Lower leg skin (tissue), 4 donors: ENCODE results near the gene CHAF1B. TPM values are rescaled to one million over a fixed set of nuclear protein-coding genes. Genes with fewer than 3 reads are reported as not detected.
"Not testable (repeated sequence)": the region's sequence is repeated elsewhere in the genome, so short reads cannot be mapped to it uniquely, and the experiment has no call there.

Experiments used
- DNase-seq, 2 donors: peaks; one replicate each; pipeline ENCODE4 v3.0.0-alpha.2; 2019; ENCODE audit warnings: low spot score in 2 of 2
- H3K4me3 ChIP-seq: fragments of 200-600 bp; sonication (generic); 2 replicates; pipeline ENCODE4 v1.5.1; 2017; ENCODE audit warnings: mild to moderate bottlenecking, low read depth; ENCODE audit not compliant: poor library complexity, severe bottlenecking
- POLR2A ChIP-seq, 2 donors: fragments of 450-650 bp; IDR thresholded peaks; one replicate each; pipeline ENCODE4 v1.6.1; 2016 to 2017; ENCODE audit warnings: antibody characterized with exemption in 2 of 2, mild to moderate bottlenecking in 1 of 2, moderate library complexity in 1 of 2
- WGBS, 2 donors: methylation state at CpG; one replicate each; pipeline ENCODE4 v1.1.5; 2018; 5-methylcytosine and 5-hydroxymethylcytosine counted together
- intact Hi-C: fragments of 100-400 bp; cut with DNase I; formaldehyde crosslinking; loops from one replicate; pipeline ENCODE4 v1.15.0; 2023; ENCODE audit warnings: low total_unique reads
- total RNA-seq, 4 donors: library from RNA; depleted of rRNA; stranded (reverse); fragments of >200 nt; gene quantifications; one replicate each; pipeline ENCODE4 v1.1.0, GENCODE V29; 2016
- TF ChIP-seq, protein P1 (sequence below), 3 donors: fragments of 450-650 bp; IDR thresholded peaks; one replicate each; pipeline ENCODE4 v1.5.1; 2016; ENCODE audit warnings: antibody characterized with exemption in 3 of 3, mild to moderate bottlenecking in 3 of 3, moderate library complexity in 2 of 3

CHAF1B gene
- total RNA-seq, result 1 to 10 TPM; 1.6 to 3.0 (median 2.1) TPM

DNA sequence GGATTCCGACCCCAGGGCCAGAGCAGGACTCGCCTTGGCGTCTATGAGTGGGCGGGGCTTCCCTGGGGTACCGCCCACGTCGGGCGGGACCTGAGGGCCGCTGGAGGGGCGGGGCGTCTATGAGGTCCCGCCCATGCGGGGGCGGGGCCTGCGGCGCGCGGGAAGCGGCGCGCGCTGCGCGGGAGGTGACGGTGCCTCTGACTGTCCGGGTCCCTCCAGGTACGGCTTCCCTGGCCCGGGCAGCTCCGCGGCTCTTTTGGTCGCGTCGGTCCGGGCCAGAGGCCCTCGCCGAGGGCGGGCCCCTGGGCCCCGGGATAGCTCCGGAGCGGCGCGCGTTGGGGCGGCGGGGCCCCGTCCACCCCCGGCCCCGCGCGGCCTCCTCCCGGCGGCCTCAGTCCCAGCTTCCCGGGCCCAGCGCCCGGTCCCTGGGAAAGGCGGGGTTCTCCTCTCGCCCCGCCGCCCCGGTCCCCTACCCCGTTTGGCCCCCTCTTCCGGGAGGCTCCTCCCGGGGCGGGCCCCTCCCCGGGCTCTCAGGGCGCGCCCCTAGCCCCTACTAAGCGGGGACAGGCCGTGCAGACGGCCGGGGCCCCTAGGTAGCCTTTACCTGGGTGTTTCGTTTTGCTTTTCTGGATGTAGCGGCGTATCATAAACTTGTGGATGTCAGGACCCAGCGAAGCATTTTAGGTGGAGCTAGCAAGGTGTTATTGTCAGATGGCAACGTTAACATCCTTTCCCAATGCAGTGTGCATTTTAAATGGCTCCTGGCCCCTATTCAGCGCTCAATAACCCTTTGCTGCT lies at the start of gene CHAF1B:
Gene CHAF1B, plus strand, starts transcription at position 160 of the 798 bp plus-strand sequence. CDS start 745 bp downstream, outside the sequence.
- TF ChIP-seq, protein P1, sequence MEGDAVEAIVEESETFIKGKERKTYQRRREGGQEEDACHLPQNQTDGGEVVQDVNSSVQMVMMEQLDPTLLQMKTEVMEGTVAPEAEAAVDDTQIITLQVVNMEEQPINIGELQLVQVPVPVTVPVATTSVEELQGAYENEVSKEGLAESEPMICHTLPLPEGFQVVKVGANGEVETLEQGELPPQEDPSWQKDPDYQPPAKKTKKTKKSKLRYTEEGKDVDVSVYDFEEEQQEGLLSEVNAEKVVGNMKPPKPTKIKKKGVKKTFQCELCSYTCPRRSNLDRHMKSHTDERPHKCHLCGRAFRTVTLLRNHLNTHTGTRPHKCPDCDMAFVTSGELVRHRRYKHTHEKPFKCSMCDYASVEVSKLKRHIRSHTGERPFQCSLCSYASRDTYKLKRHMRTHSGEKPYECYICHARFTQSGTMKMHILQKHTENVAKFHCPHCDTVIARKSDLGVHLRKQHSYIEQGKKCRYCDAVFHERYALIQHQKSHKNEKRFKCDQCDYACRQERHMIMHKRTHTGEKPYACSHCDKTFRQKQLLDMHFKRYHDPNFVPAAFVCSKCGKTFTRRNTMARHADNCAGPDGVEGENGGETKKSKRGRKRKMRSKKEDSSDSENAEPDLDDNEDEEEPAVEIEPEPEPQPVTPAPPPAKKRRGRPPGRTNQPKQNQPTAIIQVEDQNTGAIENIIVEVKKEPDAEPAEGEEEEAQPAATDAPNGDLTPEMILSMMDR (IDR thresholded peaks at IDR 0.05), result no peak
- no peak for TF ChIP-seq POLR2A (IDR thresholded peaks at IDR 0.05)
- intact Hi-C loops, result no loop called here
- peak within 1 kb of the TSS; percentile 59 for H3K4me3 ChIP-seq
- DNase-seq, result peak; percentile 61 to 93
- 1% methylated on average over 38 to 42 of the region's 77 CpGs for WGBS, 2 donors

DNA sequence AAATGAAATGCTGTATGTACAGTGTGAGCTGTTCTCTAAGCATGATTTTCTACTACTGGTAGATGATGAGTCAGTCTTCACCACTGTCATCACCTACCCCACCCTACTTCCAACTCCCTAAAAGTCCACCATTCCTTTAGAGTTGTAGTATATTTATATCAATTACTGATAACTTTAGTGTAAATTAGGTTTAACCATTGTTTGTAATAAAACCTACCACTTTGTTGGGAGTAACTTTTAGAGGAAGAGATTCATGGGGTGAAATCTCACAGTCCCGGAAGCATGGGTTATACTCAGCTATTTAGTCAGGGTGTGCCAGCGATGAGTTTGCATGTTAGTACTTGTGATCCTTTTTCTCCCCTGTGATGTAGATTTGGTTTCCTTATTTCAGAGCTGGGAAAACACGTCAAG lies 48.1 kb upstream of the CHAF1B start:
- 61 to 63% methylated on average over 3 of the region's 3 CpGs for whole genome bisulfite sequencing, 2 donors
- no peak for TF ChIP-seq POLR2A (IDR thresholded peaks at IDR 0.05)
- TF ChIP-seq, protein P1 (IDR thresholded peaks at IDR 0.05), result no peak

DNA sequence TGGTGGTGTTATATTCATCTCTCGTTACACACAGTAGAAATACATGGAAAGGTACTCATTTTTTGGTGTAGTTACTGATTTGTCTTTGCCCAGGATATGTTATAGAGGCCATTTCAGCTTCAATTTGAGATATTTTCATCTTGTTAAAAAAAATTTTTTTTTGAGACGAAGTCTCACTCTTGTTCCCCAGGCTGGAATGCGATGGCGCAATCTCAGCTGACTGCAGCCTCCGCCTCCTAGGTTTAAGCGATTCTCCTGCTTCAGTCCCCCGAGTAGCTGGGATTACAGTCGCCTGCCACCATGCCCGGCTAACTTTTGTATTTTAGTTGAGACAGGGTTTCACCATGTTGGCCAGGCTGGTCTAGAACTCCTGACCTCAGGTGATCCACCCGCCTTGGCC lies 46.2 kb upstream of the CHAF1B start:
- intact Hi-C loops, result no loop called here
- no peak overlapping the region for H3K4me3 ChIP-seq
- TF ChIP-seq POLR2A (IDR thresholded peaks at IDR 0.05), result no peak
- TF ChIP-seq, protein P1 (IDR thresholded peaks at IDR 0.05), result no peak
- 96 to 98% methylated on average over 10 of the region's 10 CpGs for WGBS, 2 donors
- no peak for DNase-seq

More for the DNA sequence above, 48.1 kb upstream of the CHAF1B start:
- peak in 1 of 2 donors; percentile 31 for DNase-seq
- intact Hi-C loops, result no loop called here
- H3K4me3 ChIP-seq, result no peak overlapping the region

DNA sequence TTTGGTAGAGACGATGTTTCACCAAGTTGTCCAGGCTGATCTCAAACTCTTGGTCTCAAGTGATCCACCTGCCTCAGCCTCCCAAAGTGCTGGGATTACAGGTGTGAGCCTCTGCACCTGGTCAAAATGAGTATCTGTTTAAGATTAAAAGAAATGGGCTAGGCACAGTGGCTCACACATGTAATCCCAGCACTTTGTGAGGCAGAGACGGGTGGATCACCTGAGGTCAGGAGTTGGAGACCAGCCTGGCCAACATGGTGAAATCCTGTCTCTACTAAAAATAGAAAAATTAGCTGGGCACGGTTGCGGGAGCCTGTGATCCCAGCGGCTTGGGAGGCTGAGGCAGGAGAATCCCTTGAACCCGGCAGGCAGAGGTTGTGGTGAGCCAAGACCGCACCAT lies 42.6 kb upstream of the CHAF1B start:
- WGBS, 2 donors, result 91 to 96% methylated on average over 7 of the region's 7 CpGs

DNA sequence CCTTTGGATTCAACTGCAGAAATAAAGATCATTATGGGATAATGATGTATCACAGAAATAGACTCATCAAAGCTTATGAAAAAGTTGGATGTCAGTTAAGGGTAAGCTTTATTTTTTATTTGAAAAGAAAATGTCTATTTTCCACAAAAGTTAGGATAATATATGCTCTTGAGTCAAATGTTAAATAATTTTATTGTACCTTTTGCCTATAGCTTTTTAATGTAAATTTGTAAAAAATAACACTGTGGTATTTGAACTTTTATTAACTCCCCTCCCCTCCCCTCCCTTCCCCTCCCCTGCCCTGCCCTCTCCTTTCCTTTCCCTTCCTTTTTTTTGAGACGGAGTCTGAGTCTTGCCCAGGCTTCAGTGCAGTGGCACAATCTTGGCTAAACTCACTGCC lies 40.3 kb upstream of the CHAF1B start:
- TF ChIP-seq, protein P1 (IDR thresholded peaks at IDR 0.05), result no peak
- TF ChIP-seq POLR2A (IDR thresholded peaks at IDR 0.05), result no peak
- intact Hi-C loops, result no loop called here
- H3K4me3 ChIP-seq, result no peak overlapping the region
- 78 to 95% methylated on average over 1 of the region's 1 CpG for WGBS, 2 donors
- no peak for DNase-seq

More for the DNA sequence above, 42.6 kb upstream of the CHAF1B start:
- intact Hi-C loops, H3K4me3 ChIP-seq, DNase-seq: not testable (repeated sequence)

DNA sequence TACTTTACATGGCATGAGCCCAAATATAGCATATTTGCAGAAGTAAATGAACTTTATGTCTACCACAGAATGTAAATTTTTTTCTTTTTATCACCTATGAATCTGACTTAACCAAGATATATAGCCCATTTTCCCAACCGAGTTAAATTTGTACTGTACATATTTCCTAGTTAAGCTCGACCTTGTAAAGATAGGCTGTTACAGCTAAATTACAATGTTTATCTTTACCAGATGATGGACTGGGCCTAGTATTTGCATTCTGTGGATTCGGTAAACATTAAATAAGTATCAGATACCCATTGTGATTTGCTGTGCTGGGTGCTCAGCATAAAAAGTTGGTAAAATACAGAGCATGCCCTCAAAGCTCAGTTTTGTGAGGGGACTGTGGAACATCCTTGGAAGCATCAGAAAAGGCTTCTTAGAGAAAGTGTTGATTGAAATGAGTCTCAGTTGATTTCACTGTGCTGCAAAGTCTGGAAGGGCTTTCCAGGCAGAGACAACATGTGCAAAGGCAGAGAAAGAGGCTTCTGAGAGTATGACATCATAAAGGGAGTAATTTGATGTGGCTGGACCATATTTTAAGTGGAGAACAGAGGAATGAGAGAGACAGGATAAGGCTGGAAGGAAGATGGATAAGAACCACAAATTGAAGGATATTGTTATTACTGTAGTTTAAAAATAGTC lies 37.8 kb upstream of the CHAF1B start:
- TF ChIP-seq POLR2A (IDR thresholded peaks at IDR 0.05), result no peak
- TF ChIP-seq, protein P1 (IDR thresholded peaks at IDR 0.05), result no peak
- WGBS, 2 donors, result 82 to 84% methylated on average over 3 of the region's 3 CpGs
- no peak overlapping the region for H3K4me3 ChIP-seq
- no peak for DNase-seq
- intact Hi-C loops, result no loop called here
